Stimulated activated CD4-positive, alpha-beta T cell treated with anti-CD3 and anti-CD28 coated beads, Interleukin-15, amount 100 ng/mL, for 48 hours (primary cell): ENCODE measurements around the gene SORL1.
"Not testable (repeated sequence)": the region's sequence is repeated elsewhere in the genome, so short reads cannot be mapped to it uniquely, and the experiment has no call there.

Experiments used
- DNase-seq, 2 donors: peaks; one replicate each; pipeline ENCODE4 v3.0.0-alpha.2; 2020; ENCODE audit warnings: low read depth in 2 of 2

Gene SORL1, protein sequence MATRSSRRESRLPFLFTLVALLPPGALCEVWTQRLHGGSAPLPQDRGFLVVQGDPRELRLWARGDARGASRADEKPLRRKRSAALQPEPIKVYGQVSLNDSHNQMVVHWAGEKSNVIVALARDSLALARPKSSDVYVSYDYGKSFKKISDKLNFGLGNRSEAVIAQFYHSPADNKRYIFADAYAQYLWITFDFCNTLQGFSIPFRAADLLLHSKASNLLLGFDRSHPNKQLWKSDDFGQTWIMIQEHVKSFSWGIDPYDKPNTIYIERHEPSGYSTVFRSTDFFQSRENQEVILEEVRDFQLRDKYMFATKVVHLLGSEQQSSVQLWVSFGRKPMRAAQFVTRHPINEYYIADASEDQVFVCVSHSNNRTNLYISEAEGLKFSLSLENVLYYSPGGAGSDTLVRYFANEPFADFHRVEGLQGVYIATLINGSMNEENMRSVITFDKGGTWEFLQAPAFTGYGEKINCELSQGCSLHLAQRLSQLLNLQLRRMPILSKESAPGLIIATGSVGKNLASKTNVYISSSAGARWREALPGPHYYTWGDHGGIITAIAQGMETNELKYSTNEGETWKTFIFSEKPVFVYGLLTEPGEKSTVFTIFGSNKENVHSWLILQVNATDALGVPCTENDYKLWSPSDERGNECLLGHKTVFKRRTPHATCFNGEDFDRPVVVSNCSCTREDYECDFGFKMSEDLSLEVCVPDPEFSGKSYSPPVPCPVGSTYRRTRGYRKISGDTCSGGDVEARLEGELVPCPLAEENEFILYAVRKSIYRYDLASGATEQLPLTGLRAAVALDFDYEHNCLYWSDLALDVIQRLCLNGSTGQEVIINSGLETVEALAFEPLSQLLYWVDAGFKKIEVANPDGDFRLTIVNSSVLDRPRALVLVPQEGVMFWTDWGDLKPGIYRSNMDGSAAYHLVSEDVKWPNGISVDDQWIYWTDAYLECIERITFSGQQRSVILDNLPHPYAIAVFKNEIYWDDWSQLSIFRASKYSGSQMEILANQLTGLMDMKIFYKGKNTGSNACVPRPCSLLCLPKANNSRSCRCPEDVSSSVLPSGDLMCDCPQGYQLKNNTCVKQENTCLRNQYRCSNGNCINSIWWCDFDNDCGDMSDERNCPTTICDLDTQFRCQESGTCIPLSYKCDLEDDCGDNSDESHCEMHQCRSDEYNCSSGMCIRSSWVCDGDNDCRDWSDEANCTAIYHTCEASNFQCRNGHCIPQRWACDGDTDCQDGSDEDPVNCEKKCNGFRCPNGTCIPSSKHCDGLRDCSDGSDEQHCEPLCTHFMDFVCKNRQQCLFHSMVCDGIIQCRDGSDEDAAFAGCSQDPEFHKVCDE (N-terminal part only)

DNA sequence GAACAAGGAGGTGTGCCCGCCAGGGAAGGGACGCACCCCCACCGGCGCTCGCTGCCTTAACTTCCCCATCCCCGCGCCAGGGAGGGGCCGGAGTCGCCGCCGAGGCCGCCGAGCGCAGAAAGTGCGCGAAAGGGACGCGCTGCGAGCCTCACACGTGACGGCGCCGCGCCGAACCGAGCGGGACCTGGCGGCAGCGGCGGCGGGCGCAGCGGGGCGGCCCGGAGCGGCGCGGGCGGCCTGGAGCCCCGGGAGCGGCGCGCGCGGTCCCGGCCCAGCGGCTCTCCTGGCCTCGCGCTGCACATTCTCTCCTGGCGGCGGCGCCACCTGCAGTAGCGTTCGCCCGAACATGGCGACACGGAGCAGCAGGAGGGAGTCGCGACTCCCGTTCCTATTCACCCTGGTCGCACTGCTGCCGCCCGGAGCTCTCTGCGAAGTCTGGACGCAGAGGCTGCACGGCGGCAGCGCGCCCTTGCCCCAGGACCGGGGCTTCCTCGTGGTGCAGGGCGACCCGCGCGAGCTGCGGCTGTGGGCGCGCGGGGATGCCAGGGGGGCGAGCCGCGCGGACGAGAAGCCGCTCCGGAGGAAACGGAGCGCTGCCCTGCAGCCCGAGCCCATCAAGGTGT, at the start of gene SORL1:
SORL1 (plus strand) TSS at position 329 of the 623 bp plus-strand sequence; CDS start at position 347, 18 bp downstream.
- DNase-seq, result peak in 1 of 2 donors; percentile 72

DNA sequence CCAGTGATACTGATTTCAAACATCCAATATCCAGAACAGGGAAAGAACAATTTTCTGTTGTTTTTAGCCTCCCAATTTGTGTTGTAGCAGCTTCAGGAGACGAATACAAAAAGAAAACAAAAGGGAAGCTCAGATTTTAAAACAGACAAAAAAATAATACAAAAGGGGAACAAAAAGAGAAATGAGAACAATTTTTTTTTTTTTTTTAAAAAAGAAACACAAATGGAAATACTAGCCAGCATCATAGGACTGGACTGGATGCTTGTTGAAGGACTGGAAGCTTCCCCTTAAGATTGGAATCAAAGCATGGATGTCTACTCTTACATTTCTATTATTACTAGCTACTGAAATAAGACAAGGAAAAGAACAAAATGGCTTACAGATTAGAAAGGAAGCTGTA, 46.5 kb upstream of the SORL1 start:
- DNase-seq, result no peak

DNA sequence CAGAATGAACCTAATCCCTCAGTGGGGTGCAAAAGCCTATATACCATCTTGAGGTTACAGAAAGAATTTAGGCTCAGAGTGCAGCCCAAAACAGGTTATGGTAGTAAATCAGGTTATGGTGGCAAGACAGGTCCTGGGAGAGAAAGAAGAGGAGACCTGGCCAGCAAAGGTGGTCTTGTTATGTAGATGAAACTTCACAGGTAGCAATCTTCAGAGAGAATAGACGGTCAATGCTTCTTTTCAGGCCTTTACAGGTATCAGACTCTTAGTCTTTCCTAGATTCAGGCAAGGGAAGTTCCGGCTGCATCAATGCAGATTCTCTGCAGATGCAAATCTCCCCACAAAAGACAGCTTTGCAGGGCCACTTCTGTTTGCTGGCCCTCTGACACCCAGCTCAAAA, 45.8 kb upstream of the SORL1 start:
- DNase-seq, result no peak

DNA sequence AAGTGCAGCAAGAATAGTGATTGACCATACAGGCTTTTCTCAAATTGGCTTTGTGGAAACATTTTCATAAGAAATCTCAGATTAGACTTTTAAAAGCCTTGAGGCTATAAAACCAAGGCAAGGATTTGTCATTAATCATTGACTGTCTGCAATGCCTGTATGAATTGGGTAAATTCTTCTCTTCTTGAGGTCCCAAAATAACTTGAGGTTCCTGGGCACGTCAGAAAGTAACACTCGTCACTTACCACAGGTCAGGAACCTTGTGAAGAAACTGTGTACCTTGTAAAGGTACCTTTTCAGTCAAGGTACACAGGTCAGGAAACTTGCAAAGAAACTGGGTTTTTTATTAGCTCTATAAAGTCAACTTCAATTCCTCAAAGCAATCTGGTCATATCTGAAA, 43.3 kb upstream of the SORL1 start:
- no peak for DNase-seq

DNA sequence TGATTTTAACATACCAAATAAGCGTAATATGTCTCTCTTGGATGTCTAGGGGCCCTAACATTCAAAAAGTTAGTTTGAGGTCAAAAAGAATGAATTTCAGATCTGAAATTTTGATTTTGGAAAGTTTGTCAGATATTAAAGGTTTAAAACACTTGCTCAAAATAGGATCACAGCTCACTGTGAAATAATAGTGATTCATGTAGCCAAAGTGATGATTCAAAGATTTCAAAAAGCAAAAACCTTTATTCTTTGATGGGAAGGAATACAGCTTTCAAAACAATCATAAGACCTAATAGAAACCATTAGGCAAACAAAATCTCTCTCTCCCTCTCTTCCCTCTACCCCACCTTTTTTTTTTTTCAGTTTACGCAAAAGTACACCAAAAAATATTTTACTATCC, 42.1 kb upstream of the SORL1 start:
- not testable (repeated sequence) for DNase-seq

DNA sequence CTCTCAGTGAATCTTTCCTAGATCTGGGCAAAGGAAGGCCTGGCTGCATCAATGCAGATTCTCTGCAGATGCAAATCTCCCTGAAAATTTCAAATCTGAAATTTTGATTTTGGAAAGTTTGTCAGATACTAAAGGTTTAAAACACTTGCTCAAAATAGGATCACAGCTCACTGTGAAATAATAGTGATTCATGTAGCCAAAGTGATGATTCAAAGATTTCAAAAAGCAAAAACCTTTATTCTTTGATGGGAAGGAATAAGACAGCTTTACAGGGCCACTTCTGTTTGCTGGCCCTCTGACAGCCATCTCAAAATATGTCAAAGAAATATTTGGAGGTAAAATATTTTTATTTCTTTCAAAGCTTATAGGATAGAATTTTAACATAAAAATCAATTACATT, 40.8 kb upstream of the SORL1 start:
- DNase-seq, result not testable (repeated sequence)

DNA sequence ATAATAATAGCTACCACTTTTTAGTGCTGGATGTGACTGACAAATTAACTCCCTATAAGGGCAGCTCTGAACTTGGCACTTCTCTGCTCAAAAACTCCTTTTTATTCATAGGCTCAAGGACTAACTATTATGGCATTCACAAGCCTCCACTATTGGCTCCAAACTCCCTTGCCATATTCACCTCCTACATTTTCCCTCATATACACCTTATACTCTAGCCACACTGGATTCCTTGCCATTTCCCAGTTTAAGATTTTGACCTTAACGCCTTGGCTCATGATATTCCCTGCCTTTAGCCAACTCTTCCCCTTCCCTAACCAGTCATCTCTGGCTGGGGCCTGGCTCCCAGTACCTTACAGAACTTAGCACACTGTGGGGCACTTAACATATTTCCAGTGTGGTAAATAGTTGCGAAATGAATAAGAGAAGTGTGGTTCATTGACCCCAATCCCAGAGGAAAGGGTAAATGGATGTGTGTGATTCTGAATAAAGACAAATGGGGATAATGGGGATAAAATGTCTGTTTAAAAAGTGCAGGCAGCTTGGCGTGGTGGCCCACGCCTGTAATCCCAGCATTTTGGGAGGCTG, 40.0 kb upstream of the SORL1 start:
- DNase-seq, result no peak

DNA sequence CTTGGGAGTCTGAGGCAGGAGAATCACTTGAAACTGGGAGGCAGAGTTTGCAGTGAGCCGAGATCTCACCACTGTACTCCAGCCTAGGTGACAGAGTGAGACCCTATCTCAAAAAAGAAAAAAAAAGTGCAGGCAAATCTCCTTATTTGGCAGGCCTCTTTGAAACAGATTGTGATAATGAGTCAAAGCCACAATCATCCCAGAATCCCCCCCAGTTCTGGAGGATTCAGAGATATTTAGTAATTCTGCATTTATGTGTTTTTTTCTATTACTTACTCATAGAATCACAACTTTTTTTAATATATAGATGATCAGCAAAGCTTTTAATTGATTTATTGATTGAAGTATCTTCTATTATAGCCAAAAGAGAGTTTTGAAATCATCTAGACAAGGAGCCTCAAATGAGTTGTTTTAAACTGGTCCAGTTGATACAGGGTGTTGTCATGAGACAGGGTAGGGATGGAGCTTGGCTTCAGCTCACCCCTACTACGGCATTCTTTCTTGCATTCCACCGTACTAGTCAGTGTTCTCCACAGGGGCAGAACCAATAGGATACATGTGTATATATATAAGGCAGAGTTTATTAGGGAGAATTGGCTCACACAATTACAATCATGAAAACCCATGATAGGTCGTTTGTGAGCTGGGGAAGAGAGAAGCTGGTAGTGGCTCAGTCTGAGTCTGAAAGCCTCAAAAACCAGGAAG, 39.3 kb upstream of the SORL1 start:
- no peak for DNase-seq

DNA sequence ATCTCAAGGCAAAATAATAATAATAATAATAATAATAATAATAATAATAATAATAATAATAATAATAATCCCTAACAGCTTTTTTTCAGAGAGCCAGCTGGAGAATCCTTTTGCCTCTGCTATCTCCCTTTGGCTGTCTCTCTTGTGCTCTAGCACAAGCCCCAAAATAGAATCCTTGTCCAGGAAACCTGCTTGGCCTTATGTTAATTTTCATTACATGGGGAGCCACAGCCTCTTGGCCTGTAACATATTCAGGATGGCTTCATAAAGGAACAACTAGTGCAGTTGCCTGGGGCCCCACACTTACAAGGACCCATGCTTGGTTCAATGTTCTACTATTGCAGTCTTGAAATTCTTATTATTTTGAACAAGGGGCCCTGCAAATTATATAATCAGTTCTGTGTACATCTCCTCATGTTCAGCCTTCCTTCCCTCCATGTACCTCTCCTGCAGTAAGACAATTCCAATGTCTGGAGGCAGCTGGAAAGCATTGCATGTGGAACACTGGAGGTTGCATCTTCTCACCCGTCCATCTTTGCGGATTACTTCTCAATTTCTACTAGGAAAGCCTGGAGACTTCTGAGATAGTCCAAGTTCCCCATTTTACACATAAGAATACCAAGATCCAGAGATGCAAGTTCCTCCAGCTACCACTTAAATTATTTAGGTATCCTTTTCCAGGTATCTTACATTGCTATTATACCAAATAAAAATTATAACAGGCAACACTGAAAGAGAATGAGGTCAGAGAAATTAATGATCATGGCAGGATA, 37.8 kb upstream of the SORL1 start:
- DNase-seq, result no peak

DNA sequence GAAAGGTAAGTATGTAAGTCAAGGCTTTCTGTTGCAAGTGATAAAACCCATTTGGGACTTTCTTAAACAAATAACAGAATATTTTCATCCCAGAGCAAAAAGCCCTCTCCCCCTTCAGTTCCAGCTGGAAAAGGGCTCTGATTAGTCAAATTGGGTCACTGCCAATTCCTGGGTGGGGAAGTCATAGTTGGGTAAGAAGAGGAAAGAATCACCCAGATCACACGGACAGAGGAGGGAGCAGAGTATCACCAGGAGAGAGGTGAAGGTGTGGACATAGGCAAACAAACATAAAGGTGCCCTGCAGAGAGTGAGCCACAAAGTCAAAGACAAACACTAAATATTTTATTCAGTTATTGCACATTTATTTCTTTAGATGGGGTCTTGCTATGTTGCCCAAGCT, 36.3 kb upstream of the SORL1 start:
- no peak for DNase-seq

DNA sequence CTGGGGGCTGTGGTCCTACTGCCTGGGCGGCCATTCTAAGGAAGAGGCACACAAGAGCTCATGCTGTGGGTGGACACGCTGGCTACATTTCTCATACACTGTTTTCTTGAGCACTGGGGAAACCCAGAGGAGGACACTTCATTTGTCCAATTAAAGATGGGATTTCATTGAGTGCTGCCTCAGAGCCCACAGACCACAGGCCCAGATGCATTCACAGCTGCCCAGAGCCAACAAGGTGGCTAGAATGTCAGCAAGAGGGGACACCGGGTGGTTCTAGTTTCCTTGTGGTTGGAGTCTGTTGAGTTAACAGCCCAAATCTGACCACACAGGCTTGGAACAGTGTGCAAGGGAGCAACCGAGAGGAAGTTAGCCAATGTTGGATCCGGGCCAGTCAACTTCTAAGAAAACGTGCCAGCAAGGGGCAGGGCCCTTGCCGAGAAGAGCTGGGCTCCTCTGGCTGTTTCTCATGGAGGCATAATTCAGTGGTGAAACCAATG, 35.0 kb upstream of the SORL1 start:
- peak; percentile 24 to 35 for DNase-seq

DNA sequence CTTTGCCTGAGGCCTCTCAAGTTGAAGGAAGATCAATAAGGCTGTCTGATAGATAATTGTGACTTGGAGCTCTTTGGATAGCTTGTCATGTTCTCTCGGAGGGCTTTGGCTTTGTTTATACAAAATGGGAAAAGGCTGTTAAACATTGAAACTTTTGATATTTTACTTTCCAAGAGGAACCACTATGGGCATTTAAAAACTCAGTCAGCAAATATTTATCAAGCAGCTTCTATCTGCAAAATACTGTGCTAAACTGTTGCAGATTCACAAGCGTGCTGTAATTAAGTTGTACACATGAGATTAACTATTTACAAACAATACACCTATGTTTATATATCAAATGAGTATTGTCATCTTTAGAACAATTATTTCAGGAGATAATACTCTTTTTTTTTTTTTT, 34.5 kb upstream of the SORL1 start:
- no peak for DNase-seq

DNA sequence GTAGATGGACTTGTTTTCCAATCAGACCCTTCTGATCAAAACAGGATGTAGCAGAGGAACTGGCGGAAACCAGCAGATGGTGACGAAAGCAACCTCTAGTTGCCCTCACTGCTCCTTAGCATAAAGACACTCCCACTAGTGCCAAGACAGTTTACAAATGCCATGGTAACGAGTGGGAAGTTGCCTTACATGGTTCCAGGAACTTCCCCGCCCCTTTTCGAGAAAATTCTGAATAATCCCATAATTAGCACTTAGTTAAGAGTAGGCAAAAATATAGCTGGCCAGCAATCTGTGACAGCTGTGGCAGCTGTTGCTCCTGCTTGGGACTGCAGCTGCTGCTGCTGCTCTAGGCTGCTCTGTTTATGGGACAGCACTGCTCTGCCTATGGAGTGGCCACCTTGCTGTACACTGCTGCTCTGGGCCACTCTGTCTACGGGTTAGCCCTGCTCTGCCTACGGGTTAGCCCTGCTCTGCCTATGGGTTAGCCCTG, 33.4 kb upstream of the SORL1 start:
- DNase-seq, result no peak

DNA sequence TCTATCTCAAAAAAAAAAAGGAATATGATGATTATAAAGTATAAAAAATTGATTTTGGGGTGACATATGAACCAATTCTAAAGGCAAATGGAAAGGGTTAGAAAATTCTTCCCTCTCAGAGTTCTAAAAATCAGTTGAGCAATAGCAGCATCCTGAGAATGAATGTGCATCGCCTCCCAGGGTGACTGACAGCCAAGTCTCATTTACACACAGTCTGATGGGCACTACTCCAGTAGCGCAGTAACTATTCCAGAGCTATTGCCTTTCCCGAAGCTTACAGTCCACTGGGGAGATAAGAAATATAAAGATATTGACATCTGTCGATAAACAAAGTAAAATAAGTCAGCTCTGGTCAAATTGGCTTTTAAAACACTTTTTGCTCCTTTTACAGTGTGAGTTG, 32.3 kb upstream of the SORL1 start:
- DNase-seq, result no peak

DNA sequence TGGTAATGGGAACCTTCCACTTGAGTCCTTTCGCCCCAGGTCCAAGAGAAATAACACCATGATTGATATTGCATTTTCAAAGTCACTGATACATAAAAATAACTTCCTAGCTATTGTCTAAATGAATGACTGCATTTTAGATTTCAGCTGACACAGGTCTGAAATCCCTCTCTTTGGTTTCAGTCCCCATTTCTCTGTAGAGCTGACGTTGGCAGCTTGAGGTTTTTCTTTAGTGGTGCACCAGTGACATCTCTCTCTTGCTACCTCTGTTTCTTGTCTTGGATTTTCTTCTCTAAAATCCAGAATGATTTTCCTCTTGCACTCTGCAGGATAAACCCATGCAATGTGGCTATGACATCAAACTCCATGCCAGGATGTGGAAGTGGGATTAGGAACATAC, 31.7 kb upstream of the SORL1 start:
- DNase-seq, result no peak

DNA sequence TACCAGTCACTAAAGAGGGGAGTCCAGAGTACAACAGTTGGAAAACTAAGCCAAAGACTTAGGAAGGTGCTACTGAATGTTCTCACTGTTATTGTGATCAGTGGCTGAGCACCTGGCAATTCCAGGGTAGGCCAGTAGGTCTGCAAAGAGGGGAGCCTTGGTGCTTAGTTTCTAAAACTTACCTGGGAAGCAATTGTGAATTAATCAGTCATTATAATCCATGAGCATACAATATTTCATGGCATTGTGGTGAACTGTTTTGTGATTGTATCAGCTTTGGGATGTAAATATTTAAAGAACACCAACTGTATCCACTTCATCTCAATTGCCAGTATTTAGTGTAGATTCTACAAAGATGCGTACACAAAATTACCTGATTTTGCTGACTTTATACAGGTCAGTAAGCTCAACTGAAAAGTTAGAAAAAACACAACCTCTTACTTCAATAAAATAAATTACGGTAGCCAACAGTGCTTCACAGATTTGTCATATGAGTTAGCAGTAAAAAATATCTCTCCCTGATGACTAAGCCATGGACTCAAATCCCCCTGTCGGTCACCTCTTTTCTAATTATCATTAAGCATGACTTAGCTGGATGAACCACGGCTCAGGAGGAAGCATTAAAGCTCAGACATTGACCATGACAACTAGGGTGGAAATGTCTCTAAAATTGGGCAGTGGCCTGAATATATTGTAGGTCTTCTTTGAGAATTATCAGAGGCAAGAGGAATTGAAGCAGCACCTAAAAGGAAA, 30.8 kb upstream of the SORL1 start:
- DNase-seq, result no peak

DNA sequence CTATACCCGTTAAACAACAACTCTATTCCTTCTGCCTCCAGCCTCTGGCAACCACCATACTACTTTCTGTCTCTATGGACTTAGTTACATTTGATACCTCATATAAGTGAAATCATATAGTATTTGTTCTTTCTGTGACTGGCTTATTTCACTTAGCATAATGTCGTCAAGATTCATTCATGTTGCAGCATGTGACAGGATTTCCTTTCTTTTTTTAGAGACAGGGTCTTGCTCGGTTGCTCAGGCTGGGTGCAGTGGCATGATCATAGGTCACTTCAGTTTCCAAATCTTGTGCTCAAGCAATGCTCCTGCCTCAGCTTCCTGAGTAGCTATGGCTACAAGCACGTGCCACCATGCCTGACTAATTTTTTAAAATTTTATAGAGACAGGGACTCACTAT, 29.4 kb upstream of the SORL1 start:
- no peak for DNase-seq

DNA sequence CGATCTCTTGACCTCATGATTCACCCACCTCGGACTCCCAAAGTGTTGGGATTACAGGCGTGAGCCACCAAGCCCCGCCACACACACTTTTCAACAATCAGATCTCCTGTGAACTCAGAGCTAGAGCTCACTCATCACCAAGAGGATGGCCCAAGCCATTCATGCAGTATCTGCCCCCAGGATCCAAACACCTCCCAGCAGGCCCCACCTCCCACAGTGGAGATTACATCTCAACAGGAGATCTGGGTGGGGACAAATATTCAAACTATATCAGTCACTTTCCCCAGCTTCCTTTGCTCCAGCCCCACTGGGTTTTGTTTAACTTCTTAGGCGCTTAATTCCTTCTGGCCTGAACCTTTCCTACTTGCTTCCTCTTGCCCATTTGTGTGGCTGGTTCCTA, 26.3 kb upstream of the SORL1 start:
- DNase-seq, result no peak
